NCI-H748 (cell line): ENCODE results near the gene CAMTA1.

Experiments
- DNase-seq: peaks from one replicate; lab custom pipeline; 2025; ENCODE audit not compliant: unreplicated experiment; lab: John Stamatoyannopoulos, UW

The CAMTA1 gene

DNA sequence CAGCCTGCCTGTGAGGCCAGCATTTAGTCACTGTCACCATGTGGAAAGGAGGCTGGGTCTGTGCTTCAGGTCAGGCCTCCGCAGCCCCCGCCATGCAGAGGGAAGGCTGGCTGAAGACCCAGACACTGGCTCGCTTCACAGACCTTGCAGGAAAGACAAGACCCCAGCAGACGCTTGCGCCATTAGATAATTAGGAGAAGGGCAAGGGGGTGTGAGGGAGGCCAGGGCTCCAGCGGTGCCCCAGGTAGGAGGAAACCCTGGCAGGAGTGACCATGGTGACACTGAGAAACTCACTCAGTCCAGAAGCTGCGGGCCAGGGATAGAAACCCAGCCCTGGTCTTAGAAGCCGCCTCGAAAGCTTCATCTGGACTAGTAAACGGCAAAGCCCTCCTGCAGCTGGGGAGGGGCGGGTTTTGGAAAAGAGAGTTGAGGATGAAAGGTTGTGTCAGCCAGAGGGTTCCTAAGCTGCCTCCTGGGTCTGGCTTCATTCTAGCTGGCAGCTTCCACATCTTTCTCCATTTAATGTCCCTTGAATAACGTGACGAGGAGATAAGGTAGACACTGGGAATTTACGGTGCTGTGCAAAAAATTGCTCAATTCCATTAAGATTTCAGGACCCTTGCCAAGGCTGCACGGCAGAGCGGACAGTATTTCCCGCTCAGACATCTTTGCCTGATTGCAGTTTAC is 691.8 kb downstream of the CAMTA1 start:
- DNase-seq: no peak

- no peak for DNase-seq
Measured at GRCh38 chr1:7477593-7477992, 692.3 kb downstream of the CAMTA1 start.

DNA sequence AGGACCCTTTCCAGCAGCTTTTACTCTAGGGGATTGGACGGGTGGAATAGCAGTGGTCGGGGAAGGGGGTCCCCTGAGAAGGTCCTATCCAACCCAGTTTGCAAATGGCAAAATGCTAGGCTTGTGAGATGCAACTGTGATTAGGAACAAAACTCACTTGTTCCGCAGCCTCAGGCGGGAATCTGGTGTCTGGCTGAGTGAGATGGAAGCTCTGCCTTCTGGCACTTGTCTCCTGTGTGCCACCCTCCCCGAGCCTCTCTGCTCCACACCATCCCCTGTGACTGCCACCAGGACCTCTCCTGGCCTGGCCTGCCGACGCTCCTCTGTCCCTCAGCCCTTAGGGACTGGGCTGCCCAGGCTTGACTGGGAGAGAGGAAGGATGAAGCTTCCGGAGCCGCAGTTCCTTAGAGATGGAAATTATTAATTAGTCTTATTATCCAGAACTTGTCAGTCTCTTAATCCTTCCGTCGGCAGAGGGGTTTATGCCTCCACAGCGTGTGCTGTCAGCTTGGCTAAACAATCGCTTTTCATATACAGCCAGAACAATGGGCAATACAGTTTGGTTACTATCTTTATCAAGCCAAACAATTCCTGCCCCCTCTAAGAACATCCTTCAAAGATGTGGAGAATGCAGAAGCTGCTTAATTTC is 693.0 kb downstream of the CAMTA1 start:
- DNase-seq: peak; percentile 5

DNA sequence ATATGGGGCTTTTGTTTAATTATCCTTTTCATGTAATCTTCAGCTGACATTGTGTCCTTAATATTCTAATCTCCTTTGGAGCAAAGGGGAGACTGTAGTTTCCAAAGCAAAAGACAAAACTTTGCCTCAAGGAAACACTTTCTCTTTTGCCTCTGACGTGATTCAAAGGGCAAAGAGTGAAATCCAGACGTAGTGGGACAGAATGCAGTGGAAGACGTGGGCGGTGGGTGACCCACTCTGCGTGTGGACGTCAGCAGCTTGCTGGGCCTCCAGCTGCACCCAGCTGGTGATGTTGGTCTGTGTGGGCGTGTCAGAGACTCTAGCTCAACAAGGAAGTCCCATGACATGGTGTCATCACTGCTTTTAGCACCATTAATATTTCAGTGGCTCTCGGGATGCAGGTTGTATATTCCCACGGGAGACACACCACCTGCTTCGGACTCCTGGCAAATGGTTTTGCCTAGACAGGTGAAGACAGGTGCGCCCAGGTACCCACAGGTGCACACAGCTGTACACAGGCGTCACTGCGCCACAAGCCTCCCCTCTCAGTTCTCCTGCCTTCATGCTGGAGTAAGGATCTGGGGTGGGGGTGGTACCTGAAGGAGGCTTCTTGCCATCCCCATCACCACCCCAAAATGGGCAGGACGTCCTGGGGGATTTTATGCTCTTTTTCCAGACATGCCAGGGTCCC is 693.7 kb downstream of the CAMTA1 start:
- DNase-seq: peak; percentile 82

GRCh38 chr1:7479571-7479970 is 694.3 kb downstream of the CAMTA1 start:
- peak; percentile 45 for DNase-seq

DNA sequence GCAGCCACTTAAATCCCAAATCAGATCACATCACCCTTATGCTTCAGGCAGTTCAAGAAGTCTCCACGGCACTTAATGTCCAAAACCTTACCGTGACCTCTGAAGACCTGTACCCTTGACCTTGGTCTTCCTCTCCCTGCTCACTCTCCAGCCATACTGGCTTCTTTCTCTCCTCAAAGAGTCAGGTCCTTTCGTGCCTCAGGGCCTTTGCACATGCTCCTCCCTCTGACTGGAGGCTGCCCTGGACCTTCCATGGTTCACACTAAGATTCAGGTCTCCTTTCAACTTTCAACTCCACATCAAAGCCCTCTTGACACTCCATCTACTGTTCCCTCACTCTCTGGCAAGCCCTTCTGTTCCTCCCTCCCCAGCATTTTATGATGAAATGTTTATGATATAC is 695.9 kb downstream of the CAMTA1 start:
- DNase-seq: no peak

DNA sequence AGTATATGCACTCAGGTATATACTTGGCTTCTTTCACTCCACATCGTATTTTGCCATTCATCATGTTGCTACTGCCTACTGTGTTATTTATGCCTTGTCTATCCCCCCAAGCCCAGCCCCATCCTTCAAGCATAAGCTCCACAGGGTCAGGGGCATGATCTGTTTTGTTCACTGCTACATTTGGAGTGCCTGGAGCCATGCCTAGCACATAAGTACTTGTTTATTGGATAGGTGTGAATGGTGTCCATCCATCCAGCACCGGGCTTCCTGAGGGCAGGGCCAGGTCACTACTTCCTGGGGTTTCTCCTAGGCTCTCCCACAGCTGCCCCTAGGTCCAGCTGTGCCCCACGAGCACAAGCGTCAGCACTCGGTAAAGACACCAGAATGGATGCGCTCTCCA is 696.8 kb downstream of the CAMTA1 start:
- DNase-seq: no peak

GRCh38 chr1:7482772-7483495 is 697.7 kb downstream of the CAMTA1 start:
- DNase-seq: no peak

- DNase-seq: no peak
Measured at GRCh38 chr1:7483634-7484383, 698.6 kb downstream of the CAMTA1 start.

DNA sequence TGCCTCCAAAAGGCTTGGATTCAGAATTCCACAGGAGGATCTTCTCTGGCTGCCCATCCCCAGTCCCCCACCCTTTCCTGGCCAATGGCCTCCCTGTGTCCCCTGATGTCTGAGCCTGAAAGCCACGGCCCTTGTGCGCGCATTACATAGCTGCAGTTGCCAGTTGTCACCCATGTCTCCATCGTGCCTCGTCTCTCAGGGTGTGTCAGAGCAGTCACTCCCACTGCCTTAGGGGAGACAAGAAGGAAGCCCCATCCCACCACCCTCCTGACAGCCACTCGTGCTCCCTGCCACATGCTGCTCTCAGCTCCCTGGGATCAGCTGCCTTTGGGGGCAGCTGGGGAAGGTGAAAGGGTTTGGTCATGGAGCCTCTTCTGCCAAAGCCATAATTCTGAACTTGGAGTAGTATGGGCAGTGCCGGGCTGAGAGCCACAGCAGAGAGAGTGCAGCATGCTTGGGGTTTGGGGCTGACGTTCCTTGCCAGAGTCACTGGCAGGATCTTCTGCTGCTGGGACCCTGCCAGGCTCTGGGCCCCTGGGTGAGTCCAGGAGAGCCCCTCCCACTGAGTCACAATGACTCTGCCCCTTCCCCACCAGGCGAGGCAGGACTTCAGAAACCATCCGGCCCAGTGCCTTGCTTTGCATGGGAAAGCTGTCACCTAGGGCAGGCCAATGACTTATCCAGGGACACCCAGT is 700.0 kb downstream of the CAMTA1 start:
- DNase-seq: no peak

GRCh38 chr1:7485826-7486225 is 700.6 kb downstream of the CAMTA1 start:
- DNase-seq: no peak

DNA sequence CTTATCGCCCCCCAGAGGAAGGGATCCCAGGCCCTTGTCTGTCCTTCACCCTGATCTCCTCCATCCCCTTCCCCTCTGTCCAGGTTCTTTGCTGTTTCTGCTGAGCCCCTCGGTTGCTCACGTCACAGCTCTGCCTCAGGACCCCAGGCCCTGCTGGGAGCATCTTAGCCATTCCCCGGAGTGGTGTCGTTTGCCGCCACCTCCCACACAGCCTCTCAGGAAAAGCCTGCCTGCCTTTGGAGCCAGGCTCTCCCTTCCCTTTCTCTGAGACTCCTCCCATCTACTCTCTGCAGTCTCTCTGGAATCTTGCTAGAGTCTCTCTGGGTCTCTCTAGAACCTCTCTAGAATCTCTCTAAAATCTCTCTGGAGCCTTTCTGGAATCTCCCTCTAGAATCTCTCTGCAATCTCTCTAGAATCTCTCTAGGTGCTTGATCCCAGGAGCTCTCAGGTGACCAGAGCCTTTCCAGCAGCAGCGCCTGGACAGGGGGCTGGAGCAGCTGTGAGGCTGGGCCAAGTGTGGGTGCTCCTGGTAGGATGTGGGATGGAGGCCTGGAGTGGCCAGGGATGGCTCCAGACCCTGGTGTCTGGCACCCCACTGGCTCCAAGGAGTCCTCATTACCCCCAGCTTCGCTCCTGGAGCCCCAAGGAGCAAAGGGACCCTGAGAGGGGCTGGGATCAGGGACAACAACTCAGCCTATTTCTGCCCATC is 702.7 kb downstream of the CAMTA1 start:
- DNase-seq: no peak

DNA sequence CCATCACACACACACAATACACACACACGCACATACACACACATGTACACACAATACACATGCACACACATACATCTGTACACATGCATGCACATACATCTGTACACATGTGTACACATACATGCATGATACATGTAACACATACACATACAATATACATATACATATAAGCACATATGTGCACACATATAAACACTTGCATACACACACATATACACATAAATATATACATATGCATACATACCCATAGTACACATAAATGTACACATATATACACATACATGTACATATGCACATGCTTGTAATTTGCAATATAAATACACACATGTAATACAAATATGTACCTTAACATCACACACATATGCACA is 703.2 kb downstream of the CAMTA1 start:
- no peak for DNase-seq

DNA sequence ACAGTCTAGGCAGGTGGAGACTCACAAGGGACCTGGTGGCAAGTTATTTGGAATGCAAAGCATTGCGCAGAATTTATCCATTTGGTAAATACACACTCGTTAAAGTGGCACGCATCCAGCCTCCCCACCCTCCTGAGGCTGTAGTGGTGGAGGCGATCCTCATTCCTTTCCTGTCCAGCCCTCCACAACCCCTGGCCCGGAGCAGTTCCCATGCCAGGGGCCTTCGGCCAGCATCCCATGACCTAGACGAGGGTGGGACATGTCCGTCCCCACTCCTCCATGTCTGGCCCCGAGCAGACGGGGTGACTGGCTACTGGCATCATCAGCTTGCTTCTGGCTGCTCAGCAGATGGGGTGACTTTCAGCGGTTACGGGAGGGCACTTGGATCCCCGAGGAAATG is 704.3 kb downstream of the CAMTA1 start:
- no peak for DNase-seq

- peak; percentile 28 for DNase-seq
Measured at GRCh38 chr1:7490576-7490975, 705.3 kb downstream of the CAMTA1 start.

- DNase-seq: peak; percentile 97
Measured at GRCh38 chr1:7491109-7491817, 706.0 kb downstream of the CAMTA1 start.

DNA sequence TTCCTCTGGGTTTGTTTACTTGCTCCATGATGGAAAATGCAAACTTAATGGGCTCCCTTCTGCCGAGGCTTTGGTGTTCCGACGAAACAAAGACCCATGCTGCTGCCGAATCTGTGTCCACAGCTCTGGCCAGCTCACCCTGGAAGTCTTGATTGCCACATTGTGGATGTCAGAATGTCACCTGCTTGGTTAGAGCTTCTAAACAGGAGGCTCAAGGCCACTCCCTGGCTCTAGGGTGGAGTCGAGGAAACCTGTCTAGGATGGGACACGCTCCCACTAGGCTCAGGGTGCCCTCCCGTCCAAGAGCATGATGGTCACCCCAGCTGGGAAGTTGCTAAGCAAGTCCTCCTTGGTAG is 706.5 kb downstream of the CAMTA1 start:
- DNase-seq: no peak

DNA sequence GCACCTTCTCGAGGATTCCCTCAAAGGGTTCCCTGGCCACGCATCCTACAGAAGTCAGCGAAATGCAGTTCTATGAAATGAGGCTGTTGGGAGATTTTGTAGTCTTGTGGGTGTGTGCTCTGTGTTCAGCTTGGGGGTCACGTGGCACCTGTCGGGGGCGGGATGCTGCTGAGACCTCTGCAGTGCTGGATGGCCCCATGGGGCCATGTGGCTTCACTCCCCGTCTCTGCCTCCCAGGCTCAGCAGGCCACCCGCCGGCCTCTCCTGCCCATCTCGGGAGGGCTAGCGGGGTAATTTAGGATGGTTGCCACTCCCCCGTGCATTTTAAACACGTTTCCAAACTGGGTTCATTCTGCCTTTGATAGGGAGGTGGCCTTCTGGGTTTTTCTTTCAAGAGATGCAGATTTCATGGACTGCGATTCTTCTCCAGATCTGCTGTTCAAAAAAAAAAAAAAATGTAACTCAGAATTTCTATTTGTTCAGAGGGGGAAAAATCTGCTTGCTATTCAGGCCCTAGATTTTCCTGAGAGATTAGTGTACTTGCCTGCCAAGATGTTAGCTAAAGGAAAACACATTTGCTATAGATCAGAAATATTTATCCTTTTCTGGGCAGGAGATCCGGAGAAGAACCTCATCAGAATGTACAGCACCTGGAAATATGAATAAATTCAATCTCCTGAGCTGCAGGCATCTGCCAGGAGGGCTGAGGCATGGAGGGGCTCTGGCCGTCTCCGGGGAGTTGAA is 708.6 kb downstream of the CAMTA1 start:
- DNase-seq: peak; percentile 64

- peak; percentile 12 for DNase-seq
Measured at GRCh38 chr1:7495962-7496361, 710.7 kb downstream of the CAMTA1 start.
